HG03520 (cell line): ENCODE measurements around the gene PCDHB14.
"Not testable (repeated sequence)": the region's sequence is repeated elsewhere in the genome, so short reads cannot be mapped to it uniquely, and the experiment has no call there.

Experiments
- ATAC-seq: cut with Tn5 transposase; IDR thresholded peaks from one replicate; pipeline ENCODE4 v1.9.1; 2021; ENCODE audit warnings: mild to moderate bottlenecking, moderate library complexity; ENCODE audit not compliant: unreplicated experiment

PCDHB14 gene

DNA sequence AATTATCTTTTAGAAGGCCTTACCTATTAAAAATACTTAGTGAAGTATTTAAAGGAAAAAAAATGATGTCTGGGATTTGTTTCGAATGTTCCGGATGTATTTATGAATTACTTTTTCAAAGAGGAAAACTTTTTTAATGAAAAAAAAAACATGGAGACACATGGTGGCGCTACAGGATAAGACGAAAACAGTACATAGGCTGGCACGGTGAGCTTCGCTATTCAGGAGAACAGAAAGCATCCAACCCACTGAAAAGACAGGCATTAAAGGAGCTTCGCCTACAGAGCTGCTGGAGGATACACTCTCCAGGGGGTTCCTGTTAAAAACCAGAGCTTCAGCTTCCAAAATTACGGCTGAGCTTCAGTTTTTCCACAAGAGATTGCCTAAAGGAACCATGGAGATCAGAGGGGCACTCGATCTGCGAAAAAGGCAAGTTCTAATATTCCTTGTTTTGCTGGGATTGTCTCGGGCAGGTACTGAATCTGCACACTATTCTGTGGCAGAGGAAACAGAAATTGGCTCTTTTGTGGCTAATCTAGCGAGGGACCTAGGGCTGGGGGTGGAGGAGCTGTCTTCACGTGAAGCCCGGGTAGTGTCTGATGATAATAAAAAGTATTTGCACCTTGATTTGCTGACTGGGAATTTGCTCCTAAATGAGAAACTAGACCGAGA is at the start of gene PCDHB14:
Gene PCDHB14 (plus strand): TSS at position 232 of the 672 bp plus-strand sequence. CDS start 163 bp downstream, at position 395.
- ATAC-seq = no peak

DNA sequence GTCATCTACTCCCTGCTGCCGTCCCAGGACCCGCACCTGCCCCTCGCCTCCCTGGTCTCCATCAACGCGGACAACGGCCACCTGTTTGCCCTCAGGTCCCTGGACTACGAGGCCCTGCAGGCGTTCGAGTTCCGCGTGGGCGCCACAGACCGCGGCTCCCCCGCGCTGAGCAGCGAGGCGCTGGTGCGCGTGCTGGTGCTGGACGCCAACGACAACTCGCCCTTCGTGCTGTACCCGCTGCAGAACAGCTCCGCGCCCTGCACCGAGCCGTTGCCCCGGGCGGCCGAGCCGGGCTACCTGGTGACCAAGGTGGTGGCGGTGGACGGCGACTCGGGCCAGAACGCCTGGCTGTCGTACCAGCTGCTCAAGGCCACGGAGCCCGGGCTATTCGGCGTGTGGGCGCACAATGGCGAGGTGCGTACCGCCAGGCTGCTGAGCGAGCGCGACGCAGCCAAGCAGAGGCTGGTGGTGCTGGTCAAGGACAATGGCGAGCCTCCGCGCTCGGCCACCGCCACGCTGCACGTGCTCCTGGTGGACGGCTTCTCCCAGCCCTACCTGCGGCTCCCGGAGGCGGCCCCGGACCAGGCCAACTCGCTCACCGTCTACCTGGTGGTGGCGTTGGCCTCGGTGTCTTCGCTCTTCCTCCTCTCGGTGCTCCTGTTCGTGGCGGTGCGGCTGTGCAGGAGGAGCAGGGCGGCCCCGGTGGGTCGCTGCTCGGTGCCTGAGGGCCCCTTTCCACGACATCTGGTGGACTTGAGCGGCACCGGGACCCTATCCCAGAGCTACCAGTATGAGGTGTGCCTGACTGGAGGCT is 48.6 kb upstream of the PCDHB14 start:
- not testable (repeated sequence) for ATAC-seq

GRCh38 chr5:141175933-141176332 is 47.2 kb upstream of the PCDHB14 start:
- no peak for ATAC-seq

DNA sequence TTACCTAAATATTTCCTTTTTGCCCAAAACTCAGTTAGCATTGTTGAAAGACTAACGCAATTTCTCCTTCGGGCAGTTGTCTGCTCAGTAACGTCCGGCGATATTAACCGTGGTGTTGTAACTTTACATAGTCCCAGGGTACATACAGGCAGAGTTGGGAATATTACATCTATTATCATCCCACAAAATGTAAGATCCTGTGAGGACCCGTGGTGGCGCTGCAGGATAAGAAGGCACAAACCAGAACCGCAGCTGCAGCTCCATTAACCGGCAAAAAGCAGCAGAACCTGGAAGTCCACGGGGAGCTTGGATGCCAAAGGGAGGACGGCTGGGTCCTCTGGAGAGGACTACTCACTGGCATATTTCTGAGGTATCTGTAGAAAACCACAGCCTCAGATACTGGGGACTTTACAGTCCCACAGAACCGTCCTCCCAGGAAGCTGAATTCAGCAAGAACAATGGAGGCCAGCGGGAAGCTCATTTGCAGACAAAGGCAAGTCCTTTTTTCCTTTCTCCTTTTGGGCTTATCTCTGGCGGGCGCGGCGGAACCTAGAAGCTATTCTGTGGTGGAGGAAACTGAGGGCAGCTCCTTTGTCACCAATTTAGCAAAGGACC is 45.5 kb upstream of the PCDHB14 start, which contains the start of gene PCDHB8:
Gene PCDHB8 (plus strand): TSS at position 214 of the 615 bp plus-strand sequence. CDS start 245 bp downstream, at position 459.
- not testable (repeated sequence) for ATAC-seq

- ATAC-seq = not testable (repeated sequence)
These were observed 43.8 kb upstream of the PCDHB14 start for GRCh38 chr5:141179371-141179770.

DNA sequence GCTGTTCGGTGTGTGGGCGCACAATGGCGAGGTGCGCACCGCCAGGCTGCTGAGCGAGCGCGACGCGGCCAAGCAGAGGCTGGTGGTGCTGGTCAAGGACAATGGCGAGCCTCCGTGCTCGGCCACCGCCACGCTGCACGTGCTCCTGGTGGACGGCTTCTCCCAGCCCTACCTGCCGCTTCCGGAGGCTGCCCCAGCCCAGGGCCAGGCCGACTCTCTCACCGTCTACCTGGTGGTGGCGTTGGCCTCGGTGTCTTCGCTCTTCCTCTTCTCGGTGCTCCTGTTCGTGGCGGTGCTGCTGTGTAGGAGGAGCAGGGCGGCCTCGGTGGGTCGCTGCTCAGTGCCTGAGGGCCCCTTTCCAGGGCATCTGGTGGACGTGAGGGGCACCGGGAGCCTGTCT is 43.3 kb upstream of the PCDHB14 start:
- not testable (repeated sequence) for ATAC-seq

- no peak for ATAC-seq
These were observed 42.8 kb upstream of the PCDHB14 start for GRCh38 chr5:141180313-141180712.

DNA sequence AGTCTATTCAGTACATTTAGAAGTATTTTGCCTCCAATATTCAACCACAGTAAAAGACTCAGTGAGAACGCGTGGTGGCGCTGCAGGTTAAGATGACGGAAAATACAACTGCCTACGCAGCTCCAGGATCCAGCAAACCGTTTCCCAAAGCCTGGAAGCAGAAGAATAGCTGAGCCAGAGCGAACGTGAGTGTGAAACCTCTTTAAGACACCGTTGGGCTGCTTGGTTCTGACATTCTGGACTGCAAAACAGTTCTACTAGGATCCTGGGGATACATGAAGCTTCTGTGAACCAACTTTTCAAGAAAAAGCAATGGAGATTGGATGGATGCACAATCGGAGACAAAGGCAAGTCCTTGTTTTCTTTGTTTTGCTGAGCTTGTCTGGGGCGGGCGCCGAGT is 40.9 kb upstream of the PCDHB14 start, which contains the start of gene PCDHB16:
Gene PCDHB16 (plus strand): TSS at position 140 of the 400 bp plus-strand sequence. CDS start 173 bp downstream, at position 313.
- no peak for ATAC-seq

DNA sequence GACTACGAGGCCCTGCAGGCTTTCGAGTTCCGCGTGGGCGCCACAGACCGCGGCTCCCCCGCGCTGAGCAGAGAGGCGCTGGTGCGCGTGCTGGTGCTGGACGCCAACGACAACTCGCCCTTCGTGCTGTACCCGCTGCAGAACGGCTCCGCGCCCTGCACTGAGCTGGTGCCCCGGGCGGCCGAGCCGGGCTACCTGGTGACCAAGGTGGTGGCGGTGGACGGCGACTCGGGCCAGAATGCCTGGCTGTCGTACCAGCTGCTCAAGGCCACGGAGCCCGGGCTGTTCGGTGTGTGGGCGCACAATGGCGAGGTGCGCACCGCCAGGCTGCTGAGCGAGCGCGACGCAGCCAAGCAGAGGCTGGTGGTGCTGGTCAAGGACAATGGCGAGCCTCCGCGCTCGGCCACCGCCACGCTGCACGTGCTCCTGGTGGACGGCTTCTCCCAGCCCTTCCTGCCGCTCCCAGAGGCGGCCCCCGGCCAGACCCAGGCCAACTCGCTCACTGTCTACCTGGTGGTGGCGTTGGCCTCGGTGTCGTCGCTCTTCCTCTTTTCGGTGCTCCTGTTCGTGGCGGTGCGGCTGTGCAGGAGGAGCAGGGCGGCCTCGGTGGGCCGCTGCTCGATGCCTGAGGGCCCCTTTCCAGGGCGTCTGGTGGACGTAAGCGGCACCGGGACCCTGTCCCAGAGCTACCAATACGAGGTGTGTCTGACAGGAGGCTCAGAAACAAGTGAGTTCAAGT is 38.9 kb upstream of the PCDHB14 start:
- ATAC-seq = not testable (repeated sequence)

DNA sequence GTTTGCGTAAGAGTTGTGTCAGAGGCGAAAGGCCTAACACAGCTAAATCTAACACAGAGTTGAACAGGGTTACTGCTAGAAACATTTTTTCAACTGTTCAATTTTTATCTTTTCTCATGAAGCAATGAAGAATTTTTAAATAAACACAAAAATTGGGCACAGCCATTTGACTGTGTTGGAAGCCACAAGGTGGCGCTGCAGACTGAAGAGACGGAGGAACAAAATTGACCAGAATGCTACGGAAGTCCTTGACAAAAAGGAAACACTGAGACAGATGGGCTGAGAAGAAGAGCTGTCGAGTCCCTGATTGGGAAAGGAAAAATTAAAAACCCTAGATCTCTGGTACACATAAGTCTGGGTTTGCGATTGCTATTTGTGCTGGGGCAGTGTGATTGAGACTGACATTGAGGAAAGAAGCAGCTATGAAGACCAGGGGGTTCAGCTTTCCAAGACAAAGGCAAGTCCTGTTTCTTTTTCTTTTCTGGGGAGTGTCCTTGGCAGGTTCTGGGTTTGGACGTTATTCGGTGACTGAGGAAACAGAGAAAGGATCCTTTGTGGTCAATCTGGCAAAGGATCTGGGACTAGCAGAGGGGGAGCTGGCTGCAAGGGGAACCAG is 36.1 kb upstream of the PCDHB14 start, which contains the start of gene PCDHB9:
Gene PCDHB9 (plus strand): TSS at position 265 of the 616 bp plus-strand sequence. CDS start 158 bp downstream, at position 423.
- no peak for ATAC-seq

- not testable (repeated sequence) for ATAC-seq
These were observed 34.5 kb upstream of the PCDHB14 start for GRCh38 chr5:141188682-141189081.

DNA sequence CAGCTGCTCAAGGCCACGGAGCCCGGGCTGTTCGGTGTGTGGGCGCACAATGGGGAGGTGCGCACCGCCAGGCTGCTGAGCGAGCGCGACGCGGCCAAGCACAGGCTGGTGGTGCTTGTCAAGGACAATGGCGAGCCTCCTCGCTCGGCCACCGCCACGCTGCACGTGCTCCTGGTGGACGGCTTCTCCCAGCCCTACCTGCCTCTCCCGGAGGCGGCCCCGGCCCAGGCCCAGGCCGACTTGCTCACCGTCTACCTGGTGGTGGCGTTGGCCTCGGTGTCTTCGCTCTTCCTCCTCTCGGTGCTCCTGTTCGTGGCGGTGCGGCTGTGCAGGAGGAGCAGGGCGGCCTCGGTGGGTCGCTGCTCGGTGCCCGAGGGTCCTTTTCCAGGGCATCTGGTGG is 34.0 kb upstream of the PCDHB14 start:
- ATAC-seq = not testable (repeated sequence)

DNA sequence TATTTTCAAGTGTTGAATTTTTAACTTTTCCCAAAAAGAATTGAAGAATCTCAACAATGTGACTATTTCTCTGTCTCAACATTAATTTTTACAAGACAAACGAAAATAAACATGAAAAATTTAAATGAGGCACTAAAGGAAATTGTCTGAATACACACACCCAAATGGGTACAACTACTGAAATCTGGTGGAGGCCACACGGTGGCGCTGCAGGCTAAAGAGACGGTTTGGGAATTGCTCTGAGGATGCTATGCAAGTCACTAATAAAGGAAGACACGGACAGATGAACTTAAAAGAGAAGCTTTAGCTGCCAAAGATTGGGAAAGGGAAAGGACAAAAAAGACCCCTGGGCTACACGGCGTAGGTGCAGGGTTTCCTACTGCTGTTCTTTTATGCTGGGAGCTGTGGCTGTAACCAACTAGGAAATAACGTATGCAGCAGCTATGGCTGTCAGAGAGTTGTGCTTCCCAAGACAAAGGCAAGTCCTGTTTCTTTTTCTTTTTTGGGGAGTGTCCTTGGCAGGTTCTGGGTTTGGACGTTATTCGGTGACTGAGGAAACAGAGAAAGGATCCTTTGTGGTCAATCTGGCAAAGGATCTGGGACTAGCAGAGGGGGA is 30.9 kb upstream of the PCDHB14 start, which contains the start of gene PCDHB10:
Gene PCDHB10 (plus strand): TSS at position 244 of the 616 bp plus-strand sequence. CDS start 200 bp downstream, at position 444.
- ATAC-seq = no peak

DNA sequence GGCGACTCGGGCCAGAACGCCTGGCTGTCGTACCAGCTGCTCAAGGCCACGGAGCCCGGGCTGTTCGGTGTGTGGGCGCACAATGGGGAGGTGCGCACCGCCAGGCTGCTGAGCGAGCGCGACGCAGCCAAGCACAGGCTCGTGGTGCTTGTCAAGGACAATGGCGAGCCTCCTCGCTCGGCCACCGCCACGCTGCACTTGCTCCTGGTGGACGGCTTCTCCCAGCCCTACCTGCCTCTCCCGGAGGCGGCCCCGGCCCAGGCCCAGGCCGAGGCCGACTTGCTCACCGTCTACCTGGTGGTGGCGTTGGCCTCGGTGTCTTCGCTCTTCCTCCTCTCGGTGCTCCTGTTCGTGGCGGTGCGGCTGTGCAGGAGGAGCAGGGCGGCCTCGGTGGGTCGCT is 28.8 kb upstream of the PCDHB14 start:
- not testable (repeated sequence) for ATAC-seq

- ATAC-seq = no peak
These were observed 26.8 kb upstream of the PCDHB14 start for GRCh38 chr5:141196363-141196762.

DNA sequence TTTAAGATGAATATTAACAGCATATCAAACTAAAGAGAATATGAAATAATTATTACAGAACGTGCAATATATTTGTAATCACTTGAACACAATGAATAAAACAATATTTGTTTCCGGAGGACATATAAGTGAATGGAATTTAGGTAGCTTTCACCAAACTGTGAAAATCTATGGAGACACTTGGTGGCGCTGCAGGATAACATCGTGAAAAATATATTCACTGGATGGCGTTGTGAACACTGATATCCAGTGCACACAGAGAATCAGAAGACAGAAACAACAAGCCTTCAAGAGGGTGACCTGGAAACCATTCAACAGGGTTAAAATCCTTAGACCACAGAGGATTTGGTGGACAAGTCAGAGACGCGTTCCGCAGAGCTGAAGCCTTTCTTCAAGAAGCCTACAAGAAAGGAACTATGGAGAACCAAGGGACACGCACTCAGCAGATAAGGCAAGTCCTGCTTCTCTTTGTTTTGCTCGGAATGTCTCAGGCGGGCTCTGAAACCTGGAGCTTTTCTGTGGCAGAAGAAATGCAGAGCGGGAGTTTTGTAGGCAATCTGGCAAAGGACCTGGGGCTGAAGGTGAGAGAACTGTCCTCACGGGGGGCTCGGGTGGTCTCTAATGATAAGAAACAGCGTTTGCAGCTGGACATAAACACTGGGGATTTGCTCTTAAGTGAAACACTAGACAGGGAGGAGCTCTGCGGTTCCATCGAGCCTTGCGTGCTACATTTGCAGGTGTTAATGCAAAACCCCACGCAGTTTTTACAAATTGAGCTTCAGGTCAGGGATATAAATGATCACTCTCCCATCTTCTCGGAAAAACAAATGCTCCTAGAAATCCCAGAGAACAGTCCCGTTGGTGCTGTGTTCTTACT is 23.5 kb upstream of the PCDHB14 start, which contains the start of gene PCDHB11:
Gene PCDHB11 (plus strand): TSS at position 269 of the 877 bp plus-strand sequence. CDS start 148 bp downstream, at position 417.
- ATAC-seq = no peak

- ATAC-seq = not testable (repeated sequence)
These were observed 22.0 kb upstream of the PCDHB14 start for GRCh38 chr5:141201126-141201525.

GRCh38 chr5:141201646-141202045 is 21.5 kb upstream of the PCDHB14 start:
- ATAC-seq = not testable (repeated sequence)
